H9 (cell line): Measurements from ENCODE around the gene AMOTL1. TPM values are rescaled to one million over a fixed set of nuclear protein-coding genes. Genes with fewer than 3 reads are reported as not detected.

Experiments
- DNase-seq: peaks from one replicate; pipeline ENCODE4 v3.0.0-alpha.2; 2017
- H2AFZ ChIP-seq: one replicate; pipeline ENCODE4 v1.6.1; 2013; ENCODE audit warnings: mild to moderate bottlenecking, low read length, control low read depth, moderate library complexity
- H2AK5ac ChIP-seq: 2 replicates; pipeline ENCODE4 v1.6.1; 2013; ENCODE audit warnings: low read length, control low read depth, mixed read lengths; ENCODE audit not compliant: insufficient read length
- H2BK120ac ChIP-seq: one replicate; pipeline ENCODE4 v1.6.1; 2013; ENCODE audit warnings: low read depth, mild to moderate bottlenecking, low read length, control low read depth, inconsistent platforms; ENCODE audit not compliant: poor library complexity, severe bottlenecking
- H2BK12ac ChIP-seq: 2 replicates; pipeline ENCODE4 v1.6.1; 2013; ENCODE audit warnings: low read length, control low read depth, mixed read lengths, low read depth; ENCODE audit not compliant: insufficient read length
- H2BK15ac ChIP-seq: 2 replicates; pipeline ENCODE4 v1.6.1; 2013; ENCODE audit warnings: low read depth, low read length, control low read depth
- H2BK20ac ChIP-seq: one replicate; pipeline ENCODE4 v1.6.1; 2013; ENCODE audit warnings: low read depth, mild to moderate bottlenecking, low read length, control low read depth, inconsistent platforms; ENCODE audit not compliant: poor library complexity, severe bottlenecking
- H2BK5ac ChIP-seq: 2 replicates; pipeline ENCODE4 v1.6.1; 2013; ENCODE audit warnings: low read length, control low read depth, mixed read lengths; ENCODE audit not compliant: insufficient read length
- H3K14ac ChIP-seq: 2 replicates; pipeline ENCODE4 v1.6.1; 2013; ENCODE audit warnings: low read length, control low read depth; ENCODE audit not compliant: insufficient read depth
- H3K18ac ChIP-seq: 2 replicates; pipeline ENCODE4 v1.6.1; 2013; ENCODE audit warnings: low read depth, mild to moderate bottlenecking, mixed read lengths, low read length, control low read depth; ENCODE audit not compliant: insufficient read length
- H3K23ac ChIP-seq: 2 replicates; pipeline ENCODE4 v1.6.1; 2013; ENCODE audit warnings: low read length, control low read depth, mixed read lengths, low read depth; ENCODE audit not compliant: insufficient read length
- H3K23me2 ChIP-seq: 2 replicates; pipeline ENCODE4 v1.6.1; 2013; ENCODE audit warnings: low read depth, mild to moderate bottlenecking, mixed read lengths, low read length, control low read depth; ENCODE audit not compliant: insufficient read length, poor library complexity, severe bottlenecking
- H3K27ac ChIP-seq: 2 replicates; pipeline ENCODE4 v1.5.1; 2013; ENCODE audit warnings: low read length, control low read depth, mixed read lengths, low read depth; ENCODE audit not compliant: insufficient read length
- H3K27me3 ChIP-seq: 2 replicates; pipeline ENCODE4 v1.6.1; 2013; ENCODE audit warnings: low read length, control low read depth, inconsistent platforms; ENCODE audit not compliant: insufficient read depth
- H3K4ac ChIP-seq: 2 replicates; pipeline ENCODE4 v1.6.1; 2013; ENCODE audit warnings: low read depth, mild to moderate bottlenecking, control low read depth, inconsistent platforms, low read length, moderate library complexity
- H3K4me1 ChIP-seq: 2 replicates; pipeline ENCODE4 v1.6.1; 2013; ENCODE audit warnings: low read length, control low read depth, inconsistent platforms; ENCODE audit not compliant: insufficient read depth
- H3K4me2 ChIP-seq: 2 replicates; pipeline ENCODE4 v1.6.1; 2013; ENCODE audit warnings: low read length, control low read depth, mixed read lengths; ENCODE audit not compliant: insufficient read length, insufficient read depth
- H3K56ac ChIP-seq: 2 replicates; pipeline ENCODE4 v1.6.1; 2013; ENCODE audit warnings: low read depth, mild to moderate bottlenecking, mixed read lengths, low read length, control low read depth; ENCODE audit not compliant: insufficient read length
- H3K79me1 ChIP-seq: 2 replicates; pipeline ENCODE4 v1.6.1; 2013; ENCODE audit warnings: low read depth, mild to moderate bottlenecking, moderate library complexity, low read length, control low read depth, inconsistent platforms; ENCODE audit not compliant: insufficient read depth, poor library complexity, severe bottlenecking
- H3K79me2 ChIP-seq: 2 replicates; pipeline ENCODE4 v1.6.1; 2013; ENCODE audit warnings: low read length, control low read depth, inconsistent platforms; ENCODE audit not compliant: insufficient read depth
- H3K9ac ChIP-seq: 2 replicates; pipeline ENCODE4 v1.6.1; 2013; ENCODE audit warnings: low read length, control low read depth, mixed read lengths; ENCODE audit not compliant: insufficient read length; ENCODE audit errors: extremely low read depth
- H3K9me3 ChIP-seq: one replicate; pipeline ENCODE4 v1.6.1; 2013; ENCODE audit warnings: low read depth, low read length, inconsistent platforms; ENCODE audit not compliant: control insufficient read depth
- H3T11ph ChIP-seq: one replicate; pipeline ENCODE4 v1.6.1; 2013; ENCODE audit warnings: mild to moderate bottlenecking, low read length, control low read depth, inconsistent platforms
- H4K20me1 ChIP-seq: one replicate; pipeline ENCODE4 v1.6.1; 2013; ENCODE audit not compliant: control insufficient read depth, insufficient read length, insufficient read depth
- H4K5ac ChIP-seq: 2 replicates; pipeline ENCODE4 v1.6.1; 2013; ENCODE audit warnings: low read depth, mild to moderate bottlenecking, mixed read lengths, low read length, control low read depth; ENCODE audit not compliant: insufficient read length
- H4K8ac ChIP-seq: replicated peaks from 2 replicates; pipeline ENCODE4 v1.6.1; 2013; ENCODE audit warnings: low read length, control low read depth, mixed read lengths, low read depth; ENCODE audit not compliant: insufficient read length
- H4K91ac ChIP-seq: 2 replicates; pipeline ENCODE4 v1.6.1; 2013; ENCODE audit warnings: low read depth, mild to moderate bottlenecking, moderate library complexity, mixed read lengths, low read length, control low read depth; ENCODE audit not compliant: insufficient read length
- H3K27ac Mint-ChIP-seq, 3 experiments: 2 replicates in 2 of 3; 3 replicates in 1 of 3; pipeline ENCODE4 v1.8.0; 2020 to 2021; ENCODE audit warnings: mixed read lengths in 3 of 3, mild to moderate bottlenecking in 1 of 3, moderate library complexity in 1 of 3
- H3K27me3 Mint-ChIP-seq: 2 replicates; pipeline ENCODE4 v1.8.0; 2021; ENCODE audit warnings: low read depth, mild to moderate bottlenecking, moderate library complexity, mixed read lengths
- H3K36me3 Mint-ChIP-seq, 3 experiments: 2 replicates in 2 of 3; 3 replicates in 1 of 3; pipeline ENCODE4 v1.8.0; 2020 to 2021; ENCODE audit warnings: low read depth in 3 of 3, mixed read lengths in 3 of 3; ENCODE audit not compliant: insufficient read depth in 1 of 3
- H3K4me1 Mint-ChIP-seq, 2 experiments: 2 replicates each; pipeline ENCODE4 v1.8.0; 2020; ENCODE audit warnings: mixed read lengths in 2 of 2
- H3K4me3 Mint-ChIP-seq, 2 experiments: 2 replicates in 1 of 2; 3 replicates in 1 of 2; pipeline ENCODE4 v1.8.0; 2020 to 2021; ENCODE audit warnings: mild to moderate bottlenecking in 2 of 2, mixed read lengths in 2 of 2, moderate library complexity in 1 of 2
- H3K9me3 Mint-ChIP-seq, 2 experiments: 2 replicates in 1 of 2; 3 replicates in 1 of 2; pipeline ENCODE4 v1.8.0; 2020; ENCODE audit warnings: mild to moderate bottlenecking in 2 of 2, mixed read lengths in 2 of 2, moderate library complexity in 1 of 2
- CTCF ChIP-seq: fragments of 200-600 bp; sonication (generic); conservative IDR thresholded peaks from 3 replicates; pipeline ENCODE4 v1.8.0; 2021; ENCODE audit warnings: antibody characterized with exemption, mild to moderate bottlenecking
- total RNA-seq: library from RNA; stranded (reverse); gene quantifications from 2 replicates; pipeline ENCODE4 v1.2.1, GENCODE V29; 2021

Gene AMOTL1
- total RNA-seq, 1 experiment from 2014 or later, result 18.5 TPM

DNA sequence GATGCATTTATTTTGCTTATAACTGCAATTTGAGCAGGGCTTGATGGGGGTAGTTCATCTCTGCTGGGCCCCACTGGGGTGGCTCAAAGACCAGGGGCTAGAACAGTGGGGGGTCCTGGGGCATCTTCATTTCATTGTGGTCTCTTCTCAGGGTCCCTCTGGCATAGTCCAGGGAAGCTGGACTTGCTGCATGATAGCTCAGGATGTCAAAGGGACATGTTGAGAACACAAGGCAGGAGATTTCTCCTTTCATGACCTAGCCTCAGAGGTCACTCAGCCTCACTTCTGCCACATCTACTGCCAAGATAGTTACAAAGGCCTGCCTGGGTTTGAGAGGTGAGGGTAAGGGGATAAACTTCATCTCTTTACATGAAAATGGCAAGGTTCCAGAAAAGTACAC lies 115.7 kb downstream of the AMOTL1 start:
- Histone ChIP-seq H2BK5ac (no peak overlapping the region), H3K9ac (no peak overlapping the region), H3K14ac (no peak overlapping the region), H4K8ac (no peak overlapping the region), H2BK20ac (no peak overlapping the region), H2BK12ac (no peak overlapping the region), H2BK120ac (no peak overlapping the region), H3K23ac (no peak overlapping the region), H3K9me3 (peaks cover 7% of the 10 kb centered on the region), H3K56ac (no peak overlapping the region), H2AFZ (no peak overlapping the region), H3K4ac (no peak overlapping the region), H3K79me2 (no peaks in the 10 kb centered on the region), H4K20me1 (no peaks in the 10 kb centered on the region), H3K18ac (no peak overlapping the region), H2BK15ac (no peak overlapping the region), H3K79me1 (no peaks in the 10 kb centered on the region), H2AK5ac (no peak overlapping the region), H3K27ac (no peak overlapping the region), H3K27me3 (no peaks in the 10 kb centered on the region), H4K5ac (no peak overlapping the region), H3K4me1 (no peaks in the 10 kb centered on the region), H3T11ph (no peak overlapping the region), H3K23me2 (no peaks in the 10 kb centered on the region), H3K4me2 (no peak overlapping the region), H4K91ac (no peak overlapping the region)
- peaks cover 15 to 21% of the 10 kb centered on the region in 2 experiments for H3K9me3 Mint-ChIP-seq
- no peak for TF ChIP-seq CTCF
- H3K4me1 Mint-ChIP-seq, result peaks cover 9% of the 10 kb centered on the region in 2 experiments
- H3K4me3 Mint-ChIP-seq, result no peak overlapping the region
- no peak overlapping the region for H3K27ac Mint-ChIP-seq
- no peak for DNase-seq
- no peaks in the 10 kb centered on the region for H3K27me3 Mint-ChIP-seq
- H3K36me3 Mint-ChIP-seq, result peaks cover 13 to 27% (median 16%) of the 10 kb centered on the region in 3 experiments; a peak in 6 of 7 replicates
